ENCODE measurements around the gene DNAAF5. TPM values are rescaled to one million over a fixed set of nuclear protein-coding genes. Genes with fewer than 3 reads are reported as not detected.
A peak's percentile ranks its signal among the peaks of the same experiment; 100 is the strongest.

The DNAAF5 gene
- total RNA-seq, 3 donors from 2014 or later, result 52.3 to 69.3 (median 52.3) TPM

- Mint-ChIP-seq H3K4me3 (no peak overlapping the region), H3K27me3 (ENCODE audit: low read depth) (no peaks in the 10 kb centered on the region), H3K9me3 (no peaks in the 10 kb centered on the region), H3K4me1 (ENCODE audit: low read depth) (peaks cover 15% of the 10 kb centered on the region), H3K36me3 (ENCODE audit: insufficient read depth) (peaks cover 17% of the 10 kb centered on the region)
- no peak for ATAC-seq
- no peak for DNase-seq
Measured at GRCh38 chr7:730501-731439, 4.3 kb downstream of the DNAAF5 start.

DNA sequence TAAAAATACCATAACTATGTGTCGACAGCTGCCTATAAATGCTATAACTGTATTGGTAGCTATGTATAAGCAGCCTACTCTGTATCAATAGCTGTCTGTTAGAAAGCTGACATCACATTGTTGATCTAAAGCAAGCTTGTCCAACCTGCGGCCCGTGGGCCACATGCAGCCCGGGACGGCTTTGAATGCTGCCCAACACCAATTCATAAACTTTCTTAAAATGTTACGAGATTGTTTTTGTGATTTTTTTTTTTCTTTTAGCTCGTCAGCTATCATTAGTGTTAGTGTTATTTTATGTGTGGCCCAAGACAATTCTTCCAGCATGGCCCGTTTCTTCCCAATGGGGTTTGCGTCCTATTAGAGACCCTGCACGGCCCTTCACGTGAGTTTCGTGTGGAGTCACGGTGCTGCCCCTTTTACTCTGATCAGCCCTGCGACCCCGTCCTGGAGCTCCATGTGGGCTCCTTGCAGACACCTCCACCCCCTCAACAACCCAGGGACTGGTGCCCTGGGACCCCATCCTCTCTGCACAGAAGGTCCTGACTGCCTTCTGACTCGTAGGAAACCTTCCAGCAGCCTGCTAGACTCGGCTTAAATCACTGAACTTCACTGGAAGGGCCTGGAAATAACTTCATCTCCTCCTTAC lies 5.1 kb downstream of the DNAAF5 start:
- H3K36me3 Mint-ChIP-seq (ENCODE audit: insufficient read depth), result peaks cover 17% of the 10 kb centered on the region
- no peaks in the 10 kb centered on the region for H3K27me3 Mint-ChIP-seq (ENCODE audit: low read depth)
- no peak for DNase-seq
- no peak for ATAC-seq
- H3K4me1 Mint-ChIP-seq (ENCODE audit: low read depth), result peaks cover 12% of the 10 kb centered on the region
- H3K9me3 Mint-ChIP-seq, result no peaks in the 10 kb centered on the region
- H3K4me3 Mint-ChIP-seq, result no peak overlapping the region

DNA sequence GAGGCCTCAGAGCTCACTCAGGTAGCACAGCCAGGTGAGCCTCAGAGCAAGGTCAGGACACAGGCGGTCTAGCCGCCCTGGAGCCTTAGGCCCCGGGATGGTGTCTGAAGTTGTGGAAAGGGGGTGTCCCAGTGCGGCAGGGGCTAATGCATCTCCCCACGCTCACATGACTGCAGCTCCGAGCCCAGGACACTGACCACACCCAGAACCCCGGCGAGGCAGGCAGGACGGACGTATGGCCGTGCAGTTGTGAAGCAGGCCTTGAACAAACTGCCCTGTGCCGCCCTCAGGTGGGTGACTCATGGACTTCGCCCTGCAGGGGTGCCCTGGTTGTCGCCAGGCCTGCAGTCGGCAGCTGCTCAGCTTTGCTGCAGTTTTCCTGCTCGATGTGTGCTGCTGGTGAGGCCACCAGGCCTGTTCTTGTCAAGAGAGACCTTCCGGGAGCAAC lies 5.6 kb downstream of the DNAAF5 start:
- H3K4me3 Mint-ChIP-seq, result no peak overlapping the region
- H3K9me3 Mint-ChIP-seq, result no peaks in the 10 kb centered on the region
- no peaks in the 10 kb centered on the region for H3K27me3 Mint-ChIP-seq (ENCODE audit: low read depth)
- ATAC-seq, result peak; percentile 25 to 53
- H3K4me1 Mint-ChIP-seq (ENCODE audit: low read depth), result peaks cover 12% of the 10 kb centered on the region
- DNase-seq, result peak; percentile 28
- H3K36me3 Mint-ChIP-seq (ENCODE audit: insufficient read depth), result peaks cover 17% of the 10 kb centered on the region

DNA sequence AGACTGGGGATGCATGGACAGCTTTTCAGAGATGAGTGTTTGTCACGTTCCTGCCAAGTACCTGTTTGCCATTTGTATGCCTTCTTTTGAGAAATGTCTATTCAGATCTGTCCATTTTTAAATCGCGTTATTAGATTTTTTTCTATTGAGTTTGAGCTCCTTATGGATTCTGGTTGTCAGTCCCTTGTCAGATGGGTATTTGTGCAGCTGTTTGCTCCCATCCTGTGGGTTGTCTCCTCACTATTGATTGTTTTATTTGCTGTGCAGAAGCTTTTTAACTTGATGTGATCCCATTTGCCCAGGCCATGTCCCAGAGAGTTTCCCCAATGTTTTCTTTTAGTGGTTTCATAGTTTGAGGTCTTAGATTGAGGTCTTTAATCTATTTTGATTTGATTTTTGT lies 6.1 kb downstream of the DNAAF5 start:
- DNase-seq, result no peak
- H3K4me1 Mint-ChIP-seq (ENCODE audit: low read depth), result peaks cover 15% of the 10 kb centered on the region
- H3K27me3 Mint-ChIP-seq (ENCODE audit: low read depth), result no peaks in the 10 kb centered on the region
- ATAC-seq, result no peak
- no peaks in the 10 kb centered on the region for H3K9me3 Mint-ChIP-seq
- H3K4me3 Mint-ChIP-seq, result no peak overlapping the region
- H3K36me3 Mint-ChIP-seq (ENCODE audit: insufficient read depth), result peaks cover 17% of the 10 kb centered on the region

- DNase-seq, result no peak
- no peak for ATAC-seq
- peaks cover 12% of the 10 kb centered on the region for H3K4me1 Mint-ChIP-seq (ENCODE audit: low read depth)
Measured at GRCh38 chr7:734214-734613, 7.7 kb downstream of the DNAAF5 start.

DNA sequence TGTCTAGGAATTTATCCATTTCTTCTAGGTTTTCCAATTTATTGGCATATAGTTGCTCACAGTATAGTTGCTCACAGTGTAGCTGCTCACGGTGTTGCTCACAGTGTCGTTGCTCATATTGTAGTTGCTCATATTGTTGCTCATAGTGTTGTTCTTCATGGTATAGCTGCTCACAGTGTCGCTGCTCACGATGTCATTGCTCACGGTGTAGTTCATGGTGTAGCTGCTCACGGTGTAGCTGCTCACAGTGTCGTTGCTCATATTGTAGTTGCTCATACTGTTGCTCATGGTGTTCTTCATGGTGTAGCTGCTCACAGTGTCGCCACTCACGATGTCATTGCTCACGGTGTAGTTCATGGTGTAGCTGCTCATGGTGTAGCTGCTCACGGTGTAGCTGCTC lies 8.3 kb downstream of the DNAAF5 start:
- Mint-ChIP-seq H3K4me3 (no peak overlapping the region), H3K4me1 (ENCODE audit: low read depth) (peaks cover 12% of the 10 kb centered on the region), H3K27me3 (ENCODE audit: low read depth) (no peaks in the 10 kb centered on the region), H3K36me3 (ENCODE audit: insufficient read depth) (peaks cover 20% of the 10 kb centered on the region), H3K9me3 (no peaks in the 10 kb centered on the region)
- no peak for DNase-seq
- ATAC-seq, result no peak

More at GRCh38 chr7:734214-734613, 7.7 kb downstream of the DNAAF5 start:
- Mint-ChIP-seq H3K27me3 (ENCODE audit: low read depth) (no peaks in the 10 kb centered on the region), H3K4me3 (no peak overlapping the region), H3K9me3 (no peaks in the 10 kb centered on the region), H3K36me3 (ENCODE audit: insufficient read depth) (peaks cover 23% of the 10 kb centered on the region)

- no peak overlapping the region for H3K4me3 Mint-ChIP-seq
- ATAC-seq (no peak), DNase-seq (no peak)
- H3K4me1 Mint-ChIP-seq (ENCODE audit: low read depth), result peaks cover 12% of the 10 kb centered on the region
- H3K36me3 Mint-ChIP-seq (ENCODE audit: insufficient read depth), result peaks cover 19% of the 10 kb centered on the region
- H3K9me3 Mint-ChIP-seq, result no peaks in the 10 kb centered on the region
- H3K27me3 Mint-ChIP-seq (ENCODE audit: low read depth), result no peaks in the 10 kb centered on the region
Measured at GRCh38 chr7:738241-738640, 11.7 kb downstream of the DNAAF5 start.

GRCh38 chr7:738723-739454 lies 12.4 kb downstream of the DNAAF5 start:
- DNase-seq, result no peak
- no peak overlapping the region for H3K4me3 Mint-ChIP-seq
- no peaks in the 10 kb centered on the region for H3K27me3 Mint-ChIP-seq (ENCODE audit: low read depth)
- H3K36me3 Mint-ChIP-seq (ENCODE audit: insufficient read depth), result peaks cover 19% of the 10 kb centered on the region
- H3K4me1 Mint-ChIP-seq (ENCODE audit: low read depth), result peaks cover 9% of the 10 kb centered on the region
- ATAC-seq, result no peak
- no peaks in the 10 kb centered on the region for H3K9me3 Mint-ChIP-seq

GRCh38 chr7:739455-739982 lies 13.0 kb downstream of the DNAAF5 start:
- Mint-ChIP-seq H3K4me3 (no peak overlapping the region), H3K36me3 (ENCODE audit: insufficient read depth) (peaks cover 25% of the 10 kb centered on the region), H3K4me1 (ENCODE audit: low read depth) (peaks cover 9% of the 10 kb centered on the region), H3K9me3 (no peaks in the 10 kb centered on the region), H3K27me3 (ENCODE audit: low read depth) (no peaks in the 10 kb centered on the region)
- DNase-seq (no peak), ATAC-seq (no peak)

- H3K27me3 Mint-ChIP-seq (ENCODE audit: low read depth), result no peaks in the 10 kb centered on the region
- DNase-seq, result no peak
- H3K4me1 Mint-ChIP-seq (ENCODE audit: low read depth), result peaks cover 9% of the 10 kb centered on the region
- no peaks in the 10 kb centered on the region for H3K9me3 Mint-ChIP-seq
- no peak overlapping the region for H3K4me3 Mint-ChIP-seq
- no peak for ATAC-seq
- H3K36me3 Mint-ChIP-seq (ENCODE audit: insufficient read depth), result peaks cover 30% of the 10 kb centered on the region
Measured at GRCh38 chr7:739983-740942, 13.8 kb downstream of the DNAAF5 start.

DNA sequence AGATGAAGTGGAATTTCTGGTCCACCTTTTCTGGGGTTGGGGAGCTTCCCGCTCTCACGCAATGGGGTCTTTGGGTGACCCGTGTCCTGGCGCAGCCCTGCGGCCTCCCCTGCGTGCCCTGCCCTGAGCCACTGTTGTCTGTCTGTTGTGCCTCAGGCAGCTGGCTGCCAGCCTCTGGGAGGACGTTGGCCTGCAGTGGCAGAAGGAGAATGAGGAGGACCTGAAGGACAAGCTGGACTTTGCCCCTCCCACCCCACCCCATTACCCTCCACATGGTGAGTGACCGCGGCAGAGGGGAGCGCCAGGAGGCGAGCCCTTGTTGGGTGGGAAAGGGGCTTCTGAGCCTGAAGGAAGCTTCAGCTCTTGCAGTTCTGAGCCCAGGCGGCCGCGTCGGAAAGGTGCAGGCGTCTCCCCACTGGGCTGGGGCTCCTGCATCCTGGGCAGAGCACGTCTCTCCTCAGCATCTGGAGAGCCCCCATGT lies 14.7 kb downstream of the DNAAF5 start:
- H3K4me1 Mint-ChIP-seq (ENCODE audit: low read depth), result peaks cover 9% of the 10 kb centered on the region
- DNase-seq, result no peak
- peaks cover 34% of the 10 kb centered on the region for H3K36me3 Mint-ChIP-seq (ENCODE audit: insufficient read depth)
- H3K9me3 Mint-ChIP-seq, result no peaks in the 10 kb centered on the region
- no peak for ATAC-seq
- H3K4me3 Mint-ChIP-seq, result no peak overlapping the region
- no peaks in the 10 kb centered on the region for H3K27me3 Mint-ChIP-seq (ENCODE audit: low read depth)

- H3K36me3 Mint-ChIP-seq (ENCODE audit: insufficient read depth), result peaks cover 34% of the 10 kb centered on the region
- H3K4me1 Mint-ChIP-seq (ENCODE audit: low read depth), result peaks cover 9% of the 10 kb centered on the region
- ATAC-seq, result no peak
- DNase-seq, result no peak
- H3K9me3 Mint-ChIP-seq, result no peaks in the 10 kb centered on the region
- H3K27me3 Mint-ChIP-seq (ENCODE audit: low read depth), result no peaks in the 10 kb centered on the region
- H3K4me3 Mint-ChIP-seq, result no peak overlapping the region
Measured at GRCh38 chr7:741850-742249, 15.4 kb downstream of the DNAAF5 start.

DNA sequence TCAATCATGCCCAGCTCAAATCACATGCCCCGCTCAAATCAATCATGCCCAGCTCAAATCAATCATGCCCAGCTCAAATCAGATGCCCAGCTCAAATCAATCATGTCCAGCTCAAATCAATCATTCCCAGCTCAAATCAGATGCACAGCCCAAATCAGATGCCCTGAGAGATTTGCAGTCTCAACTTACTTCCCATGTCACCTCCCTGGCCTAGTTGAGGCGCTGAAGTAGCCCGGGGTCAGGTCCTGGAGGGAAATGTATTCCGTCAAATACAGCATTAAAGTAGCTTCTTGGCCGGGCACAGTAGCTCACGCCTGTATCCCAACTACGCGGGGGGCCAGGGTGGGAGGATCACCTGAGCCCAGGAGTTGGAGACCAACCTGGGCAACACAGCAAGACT lies 16.3 kb downstream of the DNAAF5 start:
- no peak for DNase-seq
- ATAC-seq, result no peak
- peaks cover 33% of the 10 kb centered on the region for H3K36me3 Mint-ChIP-seq (ENCODE audit: insufficient read depth)
- H3K4me3 Mint-ChIP-seq, result no peak overlapping the region
- H3K4me1 Mint-ChIP-seq (ENCODE audit: low read depth), result peaks cover 4% of the 10 kb centered on the region
- H3K27me3 Mint-ChIP-seq (ENCODE audit: low read depth), result no peaks in the 10 kb centered on the region
- H3K9me3 Mint-ChIP-seq, result no peaks in the 10 kb centered on the region
